Measurements from ENCODE around the gene STX10. TPM values are rescaled to one million over a fixed set of nuclear protein-coding genes. Genes with fewer than 3 reads are reported as not detected.

The STX10 gene
- total RNA-seq, 1 donor, result 62.7 TPM

DNA sequence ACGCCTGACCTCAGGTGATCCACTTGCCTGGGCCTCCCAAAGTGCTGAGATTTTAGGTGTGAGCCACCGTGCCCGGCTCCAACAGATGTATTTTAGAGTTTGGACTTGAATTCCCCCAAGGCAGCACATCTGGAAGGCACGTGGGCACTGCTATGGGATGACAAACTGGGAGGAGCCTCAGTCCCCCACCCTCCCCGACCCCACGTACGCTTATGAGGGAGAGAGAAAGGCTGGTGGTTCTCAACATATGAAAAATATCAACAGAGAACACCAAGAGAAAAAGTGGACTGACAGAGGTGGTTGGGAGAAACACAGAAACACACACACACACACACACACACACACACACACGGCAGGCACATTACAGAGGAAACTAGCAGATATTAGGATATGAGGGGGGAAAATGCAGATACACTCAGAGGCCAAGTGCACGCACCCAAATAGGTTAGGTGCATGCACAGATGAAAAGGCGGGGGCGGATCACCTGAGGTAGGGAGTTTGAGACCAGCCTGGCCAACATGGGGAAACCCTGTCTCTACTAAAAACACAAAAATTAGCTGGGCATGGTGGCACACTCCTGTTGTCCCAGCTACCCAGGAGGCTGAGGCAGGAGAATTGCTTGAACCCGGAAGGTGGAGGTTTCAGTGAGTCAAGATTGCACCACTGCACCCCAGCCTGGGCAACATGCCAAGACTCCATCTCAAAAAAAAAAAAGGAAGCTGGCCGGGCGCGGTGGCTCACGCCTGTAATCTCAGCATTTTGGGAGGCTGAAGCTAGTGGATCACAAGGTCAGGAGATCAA, 3.2 kb downstream of the STX10 start:
- peak; percentile 48 for DNase-seq (ENCODE audit: low read depth)
- H3K4me3 ChIP-seq (ENCODE audit: low read depth, low read length), result no peak overlapping the region
- TF ChIP-seq, protein P1, sequence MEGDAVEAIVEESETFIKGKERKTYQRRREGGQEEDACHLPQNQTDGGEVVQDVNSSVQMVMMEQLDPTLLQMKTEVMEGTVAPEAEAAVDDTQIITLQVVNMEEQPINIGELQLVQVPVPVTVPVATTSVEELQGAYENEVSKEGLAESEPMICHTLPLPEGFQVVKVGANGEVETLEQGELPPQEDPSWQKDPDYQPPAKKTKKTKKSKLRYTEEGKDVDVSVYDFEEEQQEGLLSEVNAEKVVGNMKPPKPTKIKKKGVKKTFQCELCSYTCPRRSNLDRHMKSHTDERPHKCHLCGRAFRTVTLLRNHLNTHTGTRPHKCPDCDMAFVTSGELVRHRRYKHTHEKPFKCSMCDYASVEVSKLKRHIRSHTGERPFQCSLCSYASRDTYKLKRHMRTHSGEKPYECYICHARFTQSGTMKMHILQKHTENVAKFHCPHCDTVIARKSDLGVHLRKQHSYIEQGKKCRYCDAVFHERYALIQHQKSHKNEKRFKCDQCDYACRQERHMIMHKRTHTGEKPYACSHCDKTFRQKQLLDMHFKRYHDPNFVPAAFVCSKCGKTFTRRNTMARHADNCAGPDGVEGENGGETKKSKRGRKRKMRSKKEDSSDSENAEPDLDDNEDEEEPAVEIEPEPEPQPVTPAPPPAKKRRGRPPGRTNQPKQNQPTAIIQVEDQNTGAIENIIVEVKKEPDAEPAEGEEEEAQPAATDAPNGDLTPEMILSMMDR (IDR thresholded peaks at IDR 0.05; ENCODE audit: insufficient read depth, low read length), result no peak

DNA sequence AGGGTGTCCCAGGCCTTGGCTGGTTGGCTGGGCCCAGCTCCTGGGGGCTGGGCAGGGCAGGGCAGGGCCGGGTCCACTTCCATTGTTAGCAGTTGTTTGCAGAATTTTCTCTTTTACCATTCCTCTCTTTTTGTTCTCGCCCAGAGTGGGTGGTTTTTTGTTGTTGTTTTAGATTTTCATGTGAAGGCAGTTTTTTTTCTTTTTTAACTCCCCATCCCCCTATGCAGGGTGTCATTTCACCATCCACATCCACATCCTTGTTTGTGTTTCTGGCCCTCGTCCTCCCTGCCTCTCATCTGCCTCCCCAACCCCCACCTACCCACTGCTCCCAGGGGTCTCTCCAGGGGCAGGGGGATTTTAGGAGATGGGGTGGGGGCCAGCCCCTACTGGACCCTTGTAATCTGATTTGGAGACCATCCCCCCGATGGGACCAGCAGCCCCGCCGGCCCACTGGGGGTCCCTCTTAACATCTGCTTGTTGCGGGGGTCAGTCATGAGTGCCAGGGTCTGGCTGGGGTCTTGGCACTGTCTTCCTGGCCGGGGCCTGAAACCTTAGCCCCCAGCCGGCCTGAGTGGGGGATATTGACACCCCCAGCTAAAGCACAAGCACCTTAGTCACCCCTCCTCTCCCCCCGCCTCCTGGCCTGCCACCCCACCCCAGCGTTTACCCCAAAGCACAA, 10.4 kb downstream of the STX10 start:
- no peak overlapping the region for H3K4me3 ChIP-seq (ENCODE audit: low read depth, low read length)
- DNase-seq (ENCODE audit: low read depth), result no peak
- TF ChIP-seq, protein P1 (IDR thresholded peaks at IDR 0.05; ENCODE audit: insufficient read depth, low read length), result no peak

DNA sequence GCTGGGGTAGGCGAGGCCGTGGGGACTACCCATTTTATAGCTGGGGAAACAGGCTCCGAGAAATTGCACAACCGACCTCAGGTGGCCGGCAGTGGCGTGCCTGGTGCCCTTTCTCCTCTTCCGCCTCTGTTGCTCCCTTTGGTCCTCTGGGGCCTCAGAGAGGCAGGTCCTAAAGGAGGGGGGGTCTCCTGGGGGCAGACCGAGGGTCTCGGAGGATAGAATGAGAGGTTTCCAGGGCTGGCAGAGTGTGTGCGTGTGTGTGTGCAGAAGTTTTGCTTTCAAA, 11.3 kb downstream of the STX10 start:
- TF ChIP-seq, protein P1 (IDR thresholded peaks at IDR 0.05; ENCODE audit: insufficient read depth, low read length), result no peak
- no peak for DNase-seq (ENCODE audit: low read depth)
- no peak overlapping the region for H3K4me3 ChIP-seq (ENCODE audit: low read depth, low read length)

DNA sequence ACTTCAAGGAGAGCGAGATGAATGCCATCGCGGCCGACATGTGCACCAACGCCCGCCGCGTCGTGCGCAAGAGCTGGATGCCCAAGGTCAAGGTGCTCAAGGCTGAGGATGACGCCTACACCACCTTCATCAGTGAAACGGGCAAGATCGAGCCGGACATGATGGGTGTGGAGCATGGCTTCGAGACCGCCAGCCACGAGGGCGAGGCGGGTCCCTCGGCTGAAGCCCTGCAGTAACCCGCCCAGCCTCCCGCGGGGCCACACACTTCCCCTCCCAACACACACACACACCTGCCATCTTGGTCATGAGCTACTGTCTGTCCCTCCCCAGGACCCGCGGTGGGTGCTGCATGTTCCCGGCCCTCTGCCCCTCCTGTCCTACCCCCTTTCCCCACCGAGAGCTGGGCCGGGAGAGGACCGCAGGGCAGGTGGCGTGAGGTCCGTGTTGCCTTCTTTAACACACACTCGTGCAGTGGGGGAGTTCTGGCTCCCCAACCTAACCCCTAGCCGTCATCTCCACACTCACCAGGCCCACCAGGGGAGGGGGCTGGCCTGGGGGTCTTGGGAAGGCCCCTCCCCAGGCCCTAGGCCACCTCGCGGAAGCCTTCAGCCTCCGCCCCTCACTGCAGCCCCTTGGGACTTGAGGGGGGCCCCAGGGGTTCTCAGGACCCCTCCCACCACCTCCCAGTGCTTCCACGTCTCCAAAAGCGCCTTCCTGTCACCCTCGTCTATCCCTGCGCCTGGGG, 11.8 kb downstream of the STX10 start:
- no peak for DNase-seq (ENCODE audit: low read depth)
- TF ChIP-seq, protein P1 (IDR thresholded peaks at IDR 0.05; ENCODE audit: insufficient read depth, low read length), result no peak
- H3K4me3 ChIP-seq (ENCODE audit: low read depth, low read length), result no peak overlapping the region

DNA sequence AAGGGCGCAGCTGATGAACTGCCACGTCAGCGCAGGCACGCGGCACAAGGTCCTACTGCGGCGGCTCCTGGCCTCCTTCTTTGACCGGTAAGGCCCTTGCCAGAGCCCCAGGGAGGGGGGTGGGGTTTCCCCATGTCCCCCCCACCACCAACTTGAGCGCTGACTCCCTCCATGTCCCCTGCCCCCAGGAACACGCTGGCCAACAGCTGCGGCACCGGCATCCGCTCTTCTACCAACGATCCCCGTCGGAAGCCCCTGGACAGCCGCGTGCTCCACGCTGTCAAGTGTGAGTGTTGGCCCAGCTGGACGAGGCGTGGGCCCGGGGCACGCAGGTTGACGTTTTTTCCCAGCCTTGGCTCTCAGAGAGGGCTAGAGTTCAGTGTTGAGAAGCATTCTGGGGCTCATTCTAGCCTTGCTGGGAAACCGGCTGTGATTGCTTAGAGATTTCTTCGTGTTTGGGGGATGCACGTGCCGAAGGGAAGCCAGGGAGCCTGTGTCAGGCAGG, 12.8 kb downstream of the STX10 start:
- TF ChIP-seq, protein P1 (IDR thresholded peaks at IDR 0.05; ENCODE audit: insufficient read depth, low read length), result no peak
- H3K4me3 ChIP-seq (ENCODE audit: low read depth, low read length), result no peak overlapping the region
- DNase-seq (ENCODE audit: low read depth), result no peak

DNA sequence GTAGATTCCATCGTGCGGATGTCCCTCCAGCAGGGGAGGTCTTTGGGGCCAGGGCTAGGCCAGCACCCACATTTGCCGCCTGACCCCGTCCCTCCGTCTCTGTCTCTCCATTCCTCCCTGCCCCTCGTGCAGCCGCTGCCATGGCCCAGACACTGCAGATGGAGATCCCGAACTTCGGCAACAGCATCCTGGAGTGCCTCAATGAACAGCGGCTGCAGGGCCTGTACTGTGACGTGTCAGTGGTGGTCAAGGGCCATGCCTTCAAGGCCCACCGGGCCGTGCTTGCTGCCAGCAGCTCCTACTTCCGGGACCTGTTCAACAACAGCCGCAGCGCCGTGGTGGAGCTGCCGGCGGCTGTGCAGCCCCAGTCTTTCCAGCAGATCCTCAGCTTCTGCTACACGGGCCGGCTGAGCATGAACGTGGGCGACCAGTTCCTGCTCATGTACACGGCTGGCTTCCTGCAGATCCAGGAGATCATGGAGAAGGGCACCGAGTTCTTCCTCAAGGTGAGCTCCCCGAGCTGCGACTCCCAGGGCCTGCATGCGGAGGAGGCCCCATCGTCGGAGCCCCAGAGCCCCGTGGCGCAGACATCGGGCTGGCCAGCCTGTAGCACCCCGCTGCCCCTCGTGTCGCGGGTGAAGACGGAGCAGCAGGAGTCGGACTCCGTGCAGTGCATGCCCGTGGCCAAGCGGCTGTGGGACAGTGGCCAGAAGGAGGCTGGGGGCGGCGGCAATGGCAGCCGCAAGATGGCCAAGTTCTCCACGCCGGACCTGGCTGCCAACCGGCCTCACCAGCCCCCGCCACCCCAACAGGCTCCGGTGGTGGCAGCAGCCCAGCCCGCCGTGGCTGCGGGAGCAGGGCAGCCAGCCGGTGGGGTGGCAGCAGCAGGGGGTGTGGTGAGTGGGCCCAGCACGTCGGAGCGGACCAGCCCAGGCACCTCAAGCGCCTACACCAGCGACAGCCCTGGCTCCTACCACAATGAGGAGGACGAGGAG, 14.8 kb downstream of the STX10 start:
- TF ChIP-seq, protein P1 (IDR thresholded peaks at IDR 0.05; ENCODE audit: insufficient read depth, low read length), result no peak
- no peak for DNase-seq (ENCODE audit: low read depth)

More for the DNA sequence above, 14.8 kb downstream of the STX10 start:
- no peak overlapping the region for H3K4me3 ChIP-seq (ENCODE audit: low read depth, low read length)
